Astrocyte (in vitro differentiated cells and primary cell): ENCODE data around the gene DGKQ. TPM values are rescaled to one million over a fixed set of nuclear protein-coding genes. Genes with fewer than 3 reads are reported as not detected.

Experiments used
- DNase-seq: peaks from one replicate; pipeline ENCODE4 v3.0.0-alpha.2; 2010; ENCODE audit warnings: low read depth
- FAIRE-seq: peaks from 2 replicates; lab custom pipeline; 2011; peaks lifted over from hg19 to GRCh38; lab: Jason Lieb, UNC
- H2AFZ ChIP-seq: 2 replicates; pipeline ENCODE4 v1.6.0; 2012; ENCODE audit warnings: low read depth, low read length, inconsistent platforms
- H3K27ac ChIP-seq: 2 replicates; pipeline ENCODE4 v1.5.1; 2011; ENCODE audit warnings: low read depth, low read length, inconsistent platforms
- H3K27me3 ChIP-seq: 2 replicates; pipeline ENCODE4 v1.6.0; 2011; ENCODE audit warnings: low read length, inconsistent platforms; ENCODE audit not compliant: insufficient read depth
- H3K36me3 ChIP-seq: 2 replicates; pipeline ENCODE4 v1.5.1; 2011; ENCODE audit warnings: low read length, inconsistent platforms; ENCODE audit not compliant: insufficient read depth
- H3K4me1 ChIP-seq: 2 replicates; pipeline ENCODE4 v1.5.1; 2011; ENCODE audit warnings: low read length, inconsistent platforms; ENCODE audit not compliant: insufficient read depth
- H3K4me2 ChIP-seq: 2 replicates; pipeline ENCODE4 v1.6.0; 2012; ENCODE audit warnings: low read length, inconsistent platforms
- H3K4me3 ChIP-seq: 2 replicates; pipeline ENCODE4 v1.5.1; 2011; ENCODE audit warnings: low read depth, mild to moderate bottlenecking, low read length, inconsistent platforms; ENCODE audit not compliant: insufficient read depth
- H3K79me2 ChIP-seq: 2 replicates; pipeline ENCODE4 v1.6.0; 2012; ENCODE audit warnings: mild to moderate bottlenecking, low read length, inconsistent platforms; ENCODE audit not compliant: insufficient read depth
- H3K9ac ChIP-seq: 2 replicates; pipeline ENCODE4 v1.6.0; 2012; ENCODE audit warnings: mild to moderate bottlenecking, low read length, inconsistent platforms
- H3K9me3 ChIP-seq: 2 replicates; pipeline ENCODE4 v1.5.1; 2012; ENCODE audit warnings: low read depth, mild to moderate bottlenecking, low read length, inconsistent platforms; ENCODE audit not compliant: insufficient read depth
- H4K20me1 ChIP-seq: 2 replicates; pipeline ENCODE4 v1.6.0; 2012; ENCODE audit warnings: low read length, inconsistent platforms; ENCODE audit not compliant: insufficient read depth
- H3K27ac Mint-ChIP-seq: one replicate; pipeline ENCODE4 v1.8.0; 2021; ENCODE audit warnings: mild to moderate bottlenecking, mixed read lengths; ENCODE audit not compliant: unreplicated experiment
- H3K27me3 Mint-ChIP-seq: one replicate; pipeline ENCODE4 v1.8.0; 2021; ENCODE audit warnings: low read depth, mixed read lengths; ENCODE audit not compliant: unreplicated experiment
- H3K36me3 Mint-ChIP-seq: one replicate; pipeline ENCODE4 v1.8.0; 2021; ENCODE audit warnings: low read depth, mixed read lengths; ENCODE audit not compliant: unreplicated experiment
- H3K4me1 Mint-ChIP-seq: one replicate; pipeline ENCODE4 v1.8.0; 2021; ENCODE audit warnings: low read depth, mixed read lengths; ENCODE audit not compliant: unreplicated experiment
- H3K4me3 Mint-ChIP-seq: one replicate; pipeline ENCODE4 v1.8.0; 2021; ENCODE audit warnings: mild to moderate bottlenecking, moderate library complexity, mixed read lengths; ENCODE audit not compliant: unreplicated experiment
- H3K9me3 Mint-ChIP-seq: one replicate; pipeline ENCODE4 v1.8.0; 2021; ENCODE audit warnings: mild to moderate bottlenecking, mixed read lengths; ENCODE audit not compliant: unreplicated experiment
- EZH2 ChIP-seq: IDR thresholded peaks from 2 replicates; pipeline ENCODE4 v1.6.1; 2012; ENCODE audit warnings: mild to moderate bottlenecking, low read length, inconsistent platforms; ENCODE audit not compliant: insufficient read depth
- total RNA-seq: library from RNA; stranded (reverse); gene quantifications from 2 replicates; pipeline ENCODE4 v1.2.1, GENCODE V29; 2021
- TF ChIP-seq, protein P1 (sequence below): IDR thresholded peaks from 2 replicates; pipeline ENCODE4 v1.5.1; 2011; ENCODE audit warnings: low read depth, mild to moderate bottlenecking, inconsistent platforms, low read length, moderate library complexity; ENCODE audit not compliant: insufficient read depth

The DGKQ gene
- total RNA-seq, 1 donor from 2014 or later: 19.0 TPM

DNA sequence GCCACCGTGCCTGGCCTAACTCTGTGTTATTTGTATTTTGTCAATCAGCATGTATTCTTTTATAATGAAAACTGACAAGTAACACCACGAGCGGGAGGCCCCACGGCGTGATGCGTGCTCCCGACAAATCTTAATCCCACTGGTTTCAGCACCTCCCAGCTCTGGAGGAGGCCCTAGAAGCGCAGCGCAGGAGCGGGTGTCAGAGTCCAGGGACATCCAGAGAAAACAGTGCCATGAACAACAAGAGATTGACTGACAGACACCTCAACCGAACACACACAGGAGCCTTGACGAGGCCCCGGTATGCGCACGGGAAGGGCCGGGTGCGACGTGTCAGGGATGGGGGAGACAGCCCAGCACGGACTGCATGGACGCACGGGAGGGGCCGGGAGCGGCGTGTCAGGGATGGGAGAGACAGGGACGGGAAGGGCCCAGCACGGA, 64.2 kb downstream of the DGKQ start:
- Mint-ChIP-seq H3K4me1 (no peaks in the 10 kb centered on the region), H3K4me3 (no peak overlapping the region), H3K36me3 (peaks cover 11% of the 10 kb centered on the region), H3K9me3 (no peaks in the 10 kb centered on the region), H3K27me3 (no peaks in the 10 kb centered on the region), H3K27ac (no peak overlapping the region)
- TF ChIP-seq EZH2: no peak
- TF ChIP-seq, protein P1, sequence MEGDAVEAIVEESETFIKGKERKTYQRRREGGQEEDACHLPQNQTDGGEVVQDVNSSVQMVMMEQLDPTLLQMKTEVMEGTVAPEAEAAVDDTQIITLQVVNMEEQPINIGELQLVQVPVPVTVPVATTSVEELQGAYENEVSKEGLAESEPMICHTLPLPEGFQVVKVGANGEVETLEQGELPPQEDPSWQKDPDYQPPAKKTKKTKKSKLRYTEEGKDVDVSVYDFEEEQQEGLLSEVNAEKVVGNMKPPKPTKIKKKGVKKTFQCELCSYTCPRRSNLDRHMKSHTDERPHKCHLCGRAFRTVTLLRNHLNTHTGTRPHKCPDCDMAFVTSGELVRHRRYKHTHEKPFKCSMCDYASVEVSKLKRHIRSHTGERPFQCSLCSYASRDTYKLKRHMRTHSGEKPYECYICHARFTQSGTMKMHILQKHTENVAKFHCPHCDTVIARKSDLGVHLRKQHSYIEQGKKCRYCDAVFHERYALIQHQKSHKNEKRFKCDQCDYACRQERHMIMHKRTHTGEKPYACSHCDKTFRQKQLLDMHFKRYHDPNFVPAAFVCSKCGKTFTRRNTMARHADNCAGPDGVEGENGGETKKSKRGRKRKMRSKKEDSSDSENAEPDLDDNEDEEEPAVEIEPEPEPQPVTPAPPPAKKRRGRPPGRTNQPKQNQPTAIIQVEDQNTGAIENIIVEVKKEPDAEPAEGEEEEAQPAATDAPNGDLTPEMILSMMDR: no peak
- H3K27ac ChIP-seq: no peak overlapping the region
- no peak overlapping the region for H3K4me2 ChIP-seq
- peaks cover 62% of the 10 kb centered on the region for H3K79me2 ChIP-seq
- H3K27me3 ChIP-seq: no peaks in the 10 kb centered on the region
- FAIRE-seq (no peak), DNase-seq (no peak)
- H3K9ac ChIP-seq: no peak overlapping the region
- no peak overlapping the region for H3K4me3 ChIP-seq
- no peaks in the 10 kb centered on the region for H3K9me3 ChIP-seq
- H3K36me3 ChIP-seq: peaks cover 3% of the 10 kb centered on the region
- peaks cover 9% of the 10 kb centered on the region for H3K4me1 ChIP-seq
- H4K20me1 ChIP-seq: peaks cover 85% of the 10 kb centered on the region
- H2AFZ ChIP-seq: no peak overlapping the region

Other genes starting within 250 kb of the DGKQ start
- 0.41 and 1.9 TPM in 2 replicates for gene CPLX1, start 147.4 kb downstream of the DGKQ start, total RNA-seq
- 86.9 and 89.9 TPM in 2 replicates for gene GAK, start 41.3 kb downstream of the DGKQ start, total RNA-seq
- gene TMEM175, start 41.1 kb downstream of the DGKQ start, total RNA-seq: 22.1 and 27.8 TPM in 2 replicates
- 20.5 and 27.0 TPM in 2 replicates for gene IDUA, start 13.5 kb upstream of the DGKQ start, total RNA-seq
- gene SLC26A1, start 19.8 kb upstream of the DGKQ start, total RNA-seq: 0.34 and 0.38 TPM in 2 replicates
- gene FGFRL1, start 38.1 kb upstream of the DGKQ start, total RNA-seq: 64.2 and 64.9 TPM in 2 replicates
- gene RNF212, start 140.0 kb upstream of the DGKQ start, total RNA-seq: 2.0 and 2.2 TPM in 2 replicates
- gene SPON2, start 199.0 kb upstream of the DGKQ start, total RNA-seq: 47.8 and 55.5 TPM in 2 replicates